Measurements from ENCODE around the gene ITPR1.

The ITPR1 gene

GRCh38 chr3:4778119-4778518, 285.0 kb downstream of the ITPR1 start:
- DNase-seq (ENCODE audit: low spot score) = no peak
- TF ChIP-seq CTCF (IDR thresholded peaks at IDR 0.05; ENCODE audit: extremely low read depth, missing control alignments) = no peak

- no peak for TF ChIP-seq CTCF (IDR thresholded peaks at IDR 0.05; ENCODE audit: extremely low read depth, missing control alignments)
- DNase-seq (ENCODE audit: low spot score) = no peak
These were observed 285.6 kb downstream of the ITPR1 start for GRCh38 chr3:4778740-4779139.

DNA sequence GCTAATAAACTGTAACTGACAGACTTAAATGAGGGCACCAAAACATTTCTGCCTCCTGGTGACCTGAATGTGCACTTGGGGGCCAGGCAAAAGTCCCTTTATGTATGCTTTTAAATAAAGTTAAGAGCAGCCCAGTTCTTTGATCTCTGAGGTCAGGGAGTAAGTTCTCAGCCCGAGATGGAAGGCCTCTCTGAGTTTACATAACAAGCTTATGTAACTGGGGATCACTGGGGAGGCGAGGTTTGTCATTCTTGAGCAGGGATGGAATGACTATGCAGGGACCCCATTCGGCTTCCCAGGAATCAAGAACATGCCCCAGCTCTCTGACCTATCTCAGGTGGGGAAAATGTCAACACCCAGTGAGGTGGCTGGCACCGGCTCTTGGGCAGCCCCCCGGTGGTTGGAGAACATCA, 287.4 kb downstream of the ITPR1 start:
- no peak for DNase-seq (ENCODE audit: low spot score)
- TF ChIP-seq CTCF (IDR thresholded peaks at IDR 0.05; ENCODE audit: extremely low read depth, missing control alignments) = no peak

DNA sequence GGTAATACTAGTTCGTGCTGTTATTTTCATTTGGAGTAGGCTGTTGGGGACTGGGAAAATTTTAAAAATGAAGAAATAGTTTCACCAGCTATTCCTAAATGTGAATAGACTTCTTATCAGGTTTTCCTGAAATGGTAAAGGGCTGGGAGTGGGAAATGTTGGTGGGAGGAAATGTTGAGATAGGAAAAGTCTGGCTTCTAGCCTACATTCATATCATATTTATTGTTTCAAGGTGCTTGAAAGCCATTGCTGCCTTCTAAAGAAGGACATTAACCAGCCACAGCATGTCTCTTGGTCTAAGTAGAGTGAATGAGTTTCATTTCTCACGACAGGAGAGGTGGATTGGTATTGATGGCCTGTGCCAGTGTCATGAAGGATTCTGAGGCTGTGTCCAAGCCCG, 288.9 kb downstream of the ITPR1 start:
- no peak for TF ChIP-seq CTCF (IDR thresholded peaks at IDR 0.05; ENCODE audit: extremely low read depth, missing control alignments)
- DNase-seq (ENCODE audit: low spot score) = no peak

DNA sequence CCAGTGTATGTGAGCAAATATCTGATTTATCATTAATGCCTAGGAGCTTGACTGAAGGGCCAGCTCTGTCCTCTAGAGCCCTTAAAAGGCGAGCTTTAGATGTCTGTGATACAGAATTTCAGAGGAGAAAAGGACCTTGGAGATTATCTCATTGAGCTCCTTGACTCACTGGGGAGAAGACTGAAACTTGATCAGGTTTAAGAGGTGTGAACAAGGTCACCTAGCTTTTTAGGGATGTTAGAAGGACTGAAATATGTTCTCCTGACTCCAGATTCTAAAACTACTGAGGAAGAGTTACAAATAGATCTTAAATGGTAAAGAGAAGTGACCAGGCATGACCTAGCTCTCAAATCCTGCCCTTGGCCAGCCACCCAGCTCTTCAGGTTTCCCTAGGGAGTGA, 292.4 kb downstream of the ITPR1 start:
- TF ChIP-seq CTCF (IDR thresholded peaks at IDR 0.05; ENCODE audit: extremely low read depth, missing control alignments) = no peak
- no peak for DNase-seq (ENCODE audit: low spot score)

DNA sequence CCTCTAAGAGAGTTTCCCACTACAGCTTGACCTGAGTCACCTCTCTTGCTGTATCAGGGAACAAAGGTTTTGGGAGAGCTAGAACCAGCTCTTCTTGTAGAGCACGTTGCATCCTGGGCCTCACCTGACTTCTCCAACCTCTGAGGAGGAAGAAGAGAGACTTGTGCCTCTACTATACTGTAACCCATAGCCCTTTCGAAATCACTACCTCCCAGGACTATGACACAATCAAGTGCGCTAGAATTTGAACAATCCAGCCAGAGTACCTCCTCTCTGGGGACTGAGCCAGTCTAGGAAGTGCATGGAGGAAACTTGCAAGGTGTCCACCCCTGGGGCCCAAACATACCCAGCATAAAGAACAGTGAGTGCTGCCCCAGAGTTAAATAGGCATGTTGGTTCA, 293.3 kb downstream of the ITPR1 start:
- no peak for TF ChIP-seq CTCF (IDR thresholded peaks at IDR 0.05; ENCODE audit: extremely low read depth, missing control alignments)

DNA sequence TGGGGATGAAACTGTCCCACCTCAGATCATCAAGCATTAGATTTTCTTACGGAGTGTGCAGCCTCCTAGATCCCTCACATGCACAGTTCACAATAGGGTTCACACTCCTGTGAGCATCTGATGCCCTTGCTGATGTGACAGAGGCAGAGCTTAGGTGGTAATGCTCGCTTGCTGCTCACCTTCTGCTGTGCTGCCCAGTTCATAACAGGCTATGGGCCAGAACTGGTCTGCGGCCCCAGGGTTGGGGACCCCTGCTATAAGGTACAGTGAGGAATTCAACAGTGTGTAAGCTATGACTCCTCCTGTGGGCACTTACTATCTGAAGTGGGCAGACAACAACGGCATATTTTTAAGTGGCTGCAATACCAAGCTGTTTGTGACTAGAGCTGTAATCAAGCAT, 298.2 kb downstream of the ITPR1 start:
- no peak for DNase-seq (ENCODE audit: low spot score)
- TF ChIP-seq CTCF (IDR thresholded peaks at IDR 0.05; ENCODE audit: extremely low read depth, missing control alignments) = no peak

More for the DNA sequence above, 293.3 kb downstream of the ITPR1 start:
- DNase-seq (ENCODE audit: low spot score) = no peak

All from GM20000 (cell line).